ENCODE results near the gene ATP2B1. TPM values are rescaled to one million over a fixed set of nuclear protein-coding genes. Genes with fewer than 3 reads are reported as not detected.

ATP2B1 gene
- total and polyA plus RNA-seq, 5 donors = 6.1 to 19.0 (median 14.2) TPM

GRCh38 chr12:89576572-89577220, 131.9 kb downstream of the ATP2B1 start:
- Histone ChIP-seq H3K4me1 (ENCODE audit: control insufficient read depth, insufficient read depth, low read length) (no peaks in the 10 kb centered on the region), H3K27me3 (ENCODE audit: control insufficient read depth, insufficient read depth) (no peaks in the 10 kb centered on the region), H3K27ac (ENCODE audit: low read length) (no peak overlapping the region), H3K9me3 (ENCODE audit: control insufficient read depth, low read length) (no peaks in the 10 kb centered on the region), H3K4me3 (ENCODE audit: low read length) (no peak overlapping the region)
- WGBS = 98% methylated on average over 1 of the region's 1 CpG
- intact Hi-C loops (cut with DNase I) = no loop called here
- ATAC-seq = no peak
- DNase-seq = no peak

- intact Hi-C loops (cut with DNase I) = no loop called here
- ATAC-seq (no peak), DNase-seq (no peak)
- H3K4me3 ChIP-seq (ENCODE audit: low read length) = no peak overlapping the region
- H3K27me3 ChIP-seq (ENCODE audit: control insufficient read depth, insufficient read depth) = no peaks in the 10 kb centered on the region
- no peaks in the 10 kb centered on the region for H3K9me3 ChIP-seq (ENCODE audit: control insufficient read depth, low read length)
- 75% methylated on average over 1 of the region's 1 CpG for WGBS
- H3K4me1 ChIP-seq (ENCODE audit: control insufficient read depth, insufficient read depth, low read length) = no peaks in the 10 kb centered on the region
- H3K27ac ChIP-seq (ENCODE audit: low read length) = no peak overlapping the region
Observed at GRCh38 chr12:89575374-89575773, 133.3 kb downstream of the ATP2B1 start.

- intact Hi-C loops (cut with DNase I) = no loop called here
- H3K27ac ChIP-seq (ENCODE audit: low read length) = no peak overlapping the region
- H3K27me3 ChIP-seq (ENCODE audit: control insufficient read depth, insufficient read depth) = no peaks in the 10 kb centered on the region
- peak; percentile 71 to 92 for ATAC-seq
- H3K4me3 ChIP-seq (ENCODE audit: low read length) = no peak overlapping the region
- no peaks in the 10 kb centered on the region for H3K9me3 ChIP-seq (ENCODE audit: control insufficient read depth, low read length)
- WGBS = 15% methylated on average over 2 of the region's 2 CpGs
- no peaks in the 10 kb centered on the region for H3K4me1 ChIP-seq (ENCODE audit: control insufficient read depth, insufficient read depth, low read length)
- DNase-seq = peak in 2 of 3 donors; percentile 23 to 44
Observed at GRCh38 chr12:89574736-89575208, 133.9 kb downstream of the ATP2B1 start.

GRCh38 chr12:89573051-89573810, 135.4 kb downstream of the ATP2B1 start:
- H3K27me3 ChIP-seq (ENCODE audit: control insufficient read depth, insufficient read depth) = no peaks in the 10 kb centered on the region
- no peak overlapping the region for H3K27ac ChIP-seq (ENCODE audit: low read length)
- ATAC-seq (no peak), DNase-seq (no peak)
- intact Hi-C loops (cut with DNase I) = no loop called here
- H3K4me1 ChIP-seq (ENCODE audit: control insufficient read depth, insufficient read depth, low read length) = no peaks in the 10 kb centered on the region
- no peaks in the 10 kb centered on the region for H3K9me3 ChIP-seq (ENCODE audit: control insufficient read depth, low read length)
- no peak overlapping the region for H3K4me3 ChIP-seq (ENCODE audit: low read length)
- WGBS = 77% methylated on average over 5 of the region's 5 CpGs

- intact Hi-C loops (cut with DNase I) = no loop called here
- 88% methylated on average over 4 of the region's 4 CpGs for WGBS
- Histone ChIP-seq H3K4me3 (ENCODE audit: low read length) (no peak overlapping the region), H3K9me3 (ENCODE audit: control insufficient read depth, low read length) (no peaks in the 10 kb centered on the region), H3K27ac (ENCODE audit: low read length) (no peak overlapping the region), H3K4me1 (ENCODE audit: control insufficient read depth, insufficient read depth, low read length) (no peaks in the 10 kb centered on the region), H3K27me3 (ENCODE audit: control insufficient read depth, insufficient read depth) (no peaks in the 10 kb centered on the region)
- DNase-seq (no peak), ATAC-seq (no peak)
Observed at GRCh38 chr12:89571491-89572195, 137.0 kb downstream of the ATP2B1 start.

- H3K9me3 ChIP-seq (ENCODE audit: control insufficient read depth, low read length) = no peaks in the 10 kb centered on the region
- intact Hi-C loops (cut with DNase I) = no loop called here
- no peaks in the 10 kb centered on the region for H3K4me1 ChIP-seq (ENCODE audit: control insufficient read depth, insufficient read depth, low read length)
- DNase-seq = no peak
- no peak overlapping the region for H3K27ac ChIP-seq (ENCODE audit: low read length)
- H3K4me3 ChIP-seq (ENCODE audit: low read length) = no peak overlapping the region
- no peaks in the 10 kb centered on the region for H3K27me3 ChIP-seq (ENCODE audit: control insufficient read depth, insufficient read depth)
- no peak for ATAC-seq
- 78% methylated on average over 5 of the region's 5 CpGs for WGBS
Observed at GRCh38 chr12:89568484-89568883, 140.2 kb downstream of the ATP2B1 start.

GRCh38 chr12:89567691-89568239, 140.9 kb downstream of the ATP2B1 start:
- H3K4me1 ChIP-seq (ENCODE audit: control insufficient read depth, insufficient read depth, low read length) = no peaks in the 10 kb centered on the region
- H3K4me3 ChIP-seq (ENCODE audit: low read length) = no peak overlapping the region
- H3K27me3 ChIP-seq (ENCODE audit: control insufficient read depth, insufficient read depth) = no peaks in the 10 kb centered on the region
- no peaks in the 10 kb centered on the region for H3K9me3 ChIP-seq (ENCODE audit: control insufficient read depth, low read length)
- ATAC-seq = no peak
- intact Hi-C loops (cut with DNase I) = no loop called here
- DNase-seq = no peak
- H3K27ac ChIP-seq (ENCODE audit: low read length) = no peak overlapping the region
- WGBS = 98% methylated on average over 3 of the region's 3 CpGs

- DNase-seq (no peak), ATAC-seq (no peak)
- Histone ChIP-seq H3K9me3 (ENCODE audit: control insufficient read depth, low read length) (no peaks in the 10 kb centered on the region), H3K4me3 (ENCODE audit: low read length) (no peak overlapping the region), H3K27ac (ENCODE audit: low read length) (no peak overlapping the region), H3K4me1 (ENCODE audit: control insufficient read depth, insufficient read depth, low read length) (no peaks in the 10 kb centered on the region), H3K27me3 (ENCODE audit: control insufficient read depth, insufficient read depth) (no peaks in the 10 kb centered on the region)
- intact Hi-C loops (cut with DNase I) = no loop called here
Observed at GRCh38 chr12:89566615-89567014, 142.0 kb downstream of the ATP2B1 start.

GRCh38 chr12:89565002-89565401, 143.6 kb downstream of the ATP2B1 start:
- DNase-seq (no peak), ATAC-seq (no peak)
- no peak overlapping the region for H3K4me3 ChIP-seq (ENCODE audit: low read length)
- H3K9me3 ChIP-seq (ENCODE audit: control insufficient read depth, low read length) = no peaks in the 10 kb centered on the region
- H3K27me3 ChIP-seq (ENCODE audit: control insufficient read depth, insufficient read depth) = no peaks in the 10 kb centered on the region
- intact Hi-C loops (cut with DNase I) = no loop called here
- H3K4me1 ChIP-seq (ENCODE audit: control insufficient read depth, insufficient read depth, low read length) = no peaks in the 10 kb centered on the region
- no peak overlapping the region for H3K27ac ChIP-seq (ENCODE audit: low read length)

- no peak overlapping the region for H3K27ac ChIP-seq (ENCODE audit: low read length)
- H3K27me3 ChIP-seq (ENCODE audit: control insufficient read depth, insufficient read depth) = no peaks in the 10 kb centered on the region
- no peak for ATAC-seq
- H3K4me1 ChIP-seq (ENCODE audit: control insufficient read depth, insufficient read depth, low read length) = no peaks in the 10 kb centered on the region
- no peak overlapping the region for H3K4me3 ChIP-seq (ENCODE audit: low read length)
- no peak for DNase-seq
- H3K9me3 ChIP-seq (ENCODE audit: control insufficient read depth, low read length) = no peaks in the 10 kb centered on the region
- intact Hi-C loops (cut with DNase I) = no loop called here
- WGBS = 91% methylated on average over 10 of the region's 10 CpGs
Observed at GRCh38 chr12:89559753-89560152, 148.9 kb downstream of the ATP2B1 start.

- ATAC-seq = no peak
- Histone ChIP-seq H3K4me1 (ENCODE audit: control insufficient read depth, insufficient read depth, low read length) (no peaks in the 10 kb centered on the region), H3K9me3 (ENCODE audit: control insufficient read depth, low read length) (no peaks in the 10 kb centered on the region), H3K27ac (ENCODE audit: low read length) (no peak overlapping the region), H3K4me3 (ENCODE audit: low read length) (no peak overlapping the region), H3K27me3 (ENCODE audit: control insufficient read depth, insufficient read depth) (no peaks in the 10 kb centered on the region)
- intact Hi-C loops (cut with DNase I) = no loop called here
- 44% methylated on average over 2 of the region's 2 CpGs for WGBS
- DNase-seq = no peak
Observed at GRCh38 chr12:89556976-89557375, 151.7 kb downstream of the ATP2B1 start.
